Vagina (tissue), 2 donors: ENCODE results near the gene LRMDA. TPM values are rescaled to one million over a fixed set of nuclear protein-coding genes. Genes with fewer than 3 reads are reported as not detected.

Experiments used
- DNase-seq, 2 donors: peaks; one replicate each; pipeline ENCODE4 v3.0.0-alpha.2; 2017; ENCODE audit errors: extremely low spot score in 2 of 2
- H3K27ac ChIP-seq: fragments of 200-600 bp; sonication (generic); one replicate; pipeline ENCODE4 v1.5.1; 2019
- H3K27me3 ChIP-seq: fragments of 200-600 bp; sonication (generic); one replicate; pipeline ENCODE4 v1.5.1; 2019
- H3K36me3 ChIP-seq, 2 donors: fragments of 200-600 bp; sonication (generic); one replicate each; pipeline ENCODE4 v1.5.1; 2017 to 2019
- H3K4me1 ChIP-seq: fragments of 200-600 bp; sonication (generic); one replicate; pipeline ENCODE4 v1.5.1; 2019
- H3K4me3 ChIP-seq, 2 donors: fragments of 200-600 bp; sonication (generic); 1 replicate in 1 of 2; 2 replicates in 1 of 2; pipeline ENCODE4 v1.5.1; 2016 to 2019
- H3K9me3 ChIP-seq: fragments of 200-600 bp; sonication (generic); one replicate; pipeline ENCODE4 v1.5.1; 2019
- POLR2A ChIP-seq, 2 donors: fragments of 450-650 bp; IDR thresholded peaks; one replicate each; pipeline ENCODE4 v1.6.1; 2017; ENCODE audit warnings: antibody characterized with exemption in 2 of 2, mild to moderate bottlenecking in 2 of 2, moderate library complexity in 2 of 2
- POLR2AphosphoS5 ChIP-seq, 2 donors: sonication (generic); formaldehyde crosslinking; IDR thresholded peaks; one replicate each; pipeline ENCODE4 v1.9.0; 2017; ENCODE audit warnings: antibody characterized with exemption in 2 of 2, mild to moderate bottlenecking in 2 of 2, low read depth in 1 of 2; ENCODE audit not compliant: insufficient read depth in 1 of 2
- intact Hi-C: fragments of 100-400 bp; cut with DNase I; formaldehyde crosslinking; loops from one replicate; pipeline ENCODE4 v1.15.1; 2023
- total RNA-seq: library from RNA; depleted of rRNA; stranded (reverse); fragments of >200 nt; gene quantifications from one replicate; pipeline ENCODE4 v1.2.3, GENCODE V29; 2016
- TF ChIP-seq, protein P1 (sequence below), 3 experiments: fragments of 450-650 bp in 2 of 3; fragments of 200-600 bp in 1 of 3; sonication (generic) in 1 of 3; IDR thresholded peaks; one replicate each; pipeline ENCODE4 v1.5.1; 2017 to 2019; ENCODE audit warnings: antibody characterized with exemption in 3 of 3, mild to moderate bottlenecking in 2 of 3, moderate library complexity in 2 of 3

LRMDA gene
- total RNA-seq, 1 donor from 2014 or later: 22.6 TPM

- no peaks in the 10 kb centered on the region for H3K36me3 ChIP-seq
- H3K27me3 ChIP-seq: no peaks in the 10 kb centered on the region
- H3K4me1 ChIP-seq: no peaks in the 10 kb centered on the region
- H3K27ac ChIP-seq: no peak overlapping the region
- no peak for DNase-seq
- TF ChIP-seq, protein P1, sequence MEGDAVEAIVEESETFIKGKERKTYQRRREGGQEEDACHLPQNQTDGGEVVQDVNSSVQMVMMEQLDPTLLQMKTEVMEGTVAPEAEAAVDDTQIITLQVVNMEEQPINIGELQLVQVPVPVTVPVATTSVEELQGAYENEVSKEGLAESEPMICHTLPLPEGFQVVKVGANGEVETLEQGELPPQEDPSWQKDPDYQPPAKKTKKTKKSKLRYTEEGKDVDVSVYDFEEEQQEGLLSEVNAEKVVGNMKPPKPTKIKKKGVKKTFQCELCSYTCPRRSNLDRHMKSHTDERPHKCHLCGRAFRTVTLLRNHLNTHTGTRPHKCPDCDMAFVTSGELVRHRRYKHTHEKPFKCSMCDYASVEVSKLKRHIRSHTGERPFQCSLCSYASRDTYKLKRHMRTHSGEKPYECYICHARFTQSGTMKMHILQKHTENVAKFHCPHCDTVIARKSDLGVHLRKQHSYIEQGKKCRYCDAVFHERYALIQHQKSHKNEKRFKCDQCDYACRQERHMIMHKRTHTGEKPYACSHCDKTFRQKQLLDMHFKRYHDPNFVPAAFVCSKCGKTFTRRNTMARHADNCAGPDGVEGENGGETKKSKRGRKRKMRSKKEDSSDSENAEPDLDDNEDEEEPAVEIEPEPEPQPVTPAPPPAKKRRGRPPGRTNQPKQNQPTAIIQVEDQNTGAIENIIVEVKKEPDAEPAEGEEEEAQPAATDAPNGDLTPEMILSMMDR (IDR thresholded peaks at IDR 0.05): no peak
- TF ChIP-seq POLR2A (IDR thresholded peaks at IDR 0.05): no peak
- no peak for TF ChIP-seq POLR2AphosphoS5 (IDR thresholded peaks at IDR 0.05; ENCODE audit: insufficient read depth in 1 of 2, low read depth in 1 of 2)
- H3K9me3 ChIP-seq: no peaks in the 10 kb centered on the region
- intact Hi-C loops: no loop called here
- no peak overlapping the region for H3K4me3 ChIP-seq
These were observed 775.5 kb downstream of the LRMDA start for GRCh38 chr10:76206797-76207352.

DNA sequence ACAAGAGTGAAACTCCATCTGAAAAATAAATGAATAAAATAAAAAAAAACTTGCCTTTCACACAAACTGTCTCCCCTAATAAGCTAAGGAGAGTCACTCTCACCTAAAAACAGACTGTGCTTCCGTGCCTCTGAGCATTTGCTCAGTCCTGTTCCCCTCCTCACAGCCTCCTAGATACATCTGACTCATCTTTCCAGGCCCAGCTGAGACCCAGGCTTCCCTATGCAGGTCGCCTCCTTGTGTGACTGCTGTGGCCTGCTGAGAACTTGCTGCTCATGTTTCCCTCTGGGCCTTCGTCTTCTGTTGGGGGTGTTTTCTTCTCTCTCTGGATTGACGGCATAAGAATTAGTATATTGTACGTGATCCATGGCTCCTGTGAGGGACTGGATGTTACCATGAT, 777.7 kb downstream of the LRMDA start:
- intact Hi-C loops: no loop called here
- no peak overlapping the region for H3K27ac ChIP-seq
- DNase-seq: no peak
- H3K36me3 ChIP-seq: no peaks in the 10 kb centered on the region
- no peak overlapping the region for H3K4me3 ChIP-seq
- no peaks in the 10 kb centered on the region for H3K4me1 ChIP-seq
- no peaks in the 10 kb centered on the region for H3K9me3 ChIP-seq
- H3K27me3 ChIP-seq: no peaks in the 10 kb centered on the region
- TF ChIP-seq, protein P1 (IDR thresholded peaks at IDR 0.05): no peak
- TF ChIP-seq POLR2A (IDR thresholded peaks at IDR 0.05) (no peak), POLR2AphosphoS5 (IDR thresholded peaks at IDR 0.05; ENCODE audit: insufficient read depth in 1 of 2, low read depth in 1 of 2) (no peak)

DNA sequence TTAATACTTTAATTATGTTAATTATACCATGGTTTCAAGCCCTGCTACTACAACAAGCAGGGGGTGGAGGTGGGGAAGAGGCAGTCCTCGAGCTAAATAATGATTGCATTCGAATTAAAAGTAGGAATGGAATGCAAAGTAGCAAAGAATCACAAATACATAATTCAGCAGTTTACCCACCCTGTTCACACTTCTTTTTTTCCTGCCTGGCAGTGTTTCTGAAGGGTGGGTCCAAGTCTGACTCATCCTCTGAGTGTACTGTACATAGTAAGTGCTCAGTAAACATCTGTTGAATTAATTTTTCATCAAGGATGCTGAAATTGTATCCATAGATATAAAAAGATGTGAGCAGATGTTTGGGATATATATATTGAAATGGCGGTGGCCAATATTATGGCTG, 778.8 kb downstream of the LRMDA start:
- TF ChIP-seq, protein P1 (IDR thresholded peaks at IDR 0.05): no peak
- TF ChIP-seq POLR2A (IDR thresholded peaks at IDR 0.05) (no peak), POLR2AphosphoS5 (IDR thresholded peaks at IDR 0.05; ENCODE audit: insufficient read depth in 1 of 2, low read depth in 1 of 2) (no peak)
- H3K27me3 ChIP-seq: no peaks in the 10 kb centered on the region
- H3K27ac ChIP-seq: no peak overlapping the region
- H3K36me3 ChIP-seq: no peaks in the 10 kb centered on the region
- H3K4me3 ChIP-seq: no peak overlapping the region
- H3K9me3 ChIP-seq: no peaks in the 10 kb centered on the region
- no peak for DNase-seq
- intact Hi-C loops: no loop called here
- H3K4me1 ChIP-seq: no peaks in the 10 kb centered on the region

GRCh38 chr10:76211691-76212090, 780.3 kb downstream of the LRMDA start:
- intact Hi-C loops: no loop called here
- H3K4me3 ChIP-seq: no peak overlapping the region
- no peak for TF ChIP-seq POLR2AphosphoS5 (IDR thresholded peaks at IDR 0.05; ENCODE audit: insufficient read depth in 1 of 2, low read depth in 1 of 2)
- TF ChIP-seq, protein P1 (IDR thresholded peaks at IDR 0.05): no peak
- TF ChIP-seq POLR2A (IDR thresholded peaks at IDR 0.05): no peak
- H3K4me1 ChIP-seq: no peaks in the 10 kb centered on the region
- H3K27me3 ChIP-seq: no peaks in the 10 kb centered on the region
- no peaks in the 10 kb centered on the region for H3K9me3 ChIP-seq
- H3K27ac ChIP-seq: no peak overlapping the region
- H3K36me3 ChIP-seq: no peaks in the 10 kb centered on the region
- DNase-seq: no peak

DNA sequence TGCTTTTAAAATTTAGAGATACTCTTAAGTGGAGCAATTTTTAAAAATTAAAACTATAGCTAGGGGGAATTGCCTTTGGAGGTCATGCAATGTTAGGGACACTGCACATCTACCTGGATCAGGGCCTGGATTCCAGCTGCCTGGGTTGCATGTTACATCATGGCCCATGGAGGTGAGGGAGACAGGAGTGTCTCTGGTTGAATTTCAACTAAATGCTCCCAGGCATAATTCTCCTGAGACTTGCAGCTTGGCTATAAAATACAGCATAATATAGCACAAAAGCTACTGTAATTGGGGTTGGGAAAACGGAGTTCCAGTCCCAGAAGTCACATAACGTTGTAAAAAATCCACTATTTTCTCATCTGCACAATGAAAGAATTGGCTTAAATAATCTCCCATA, 782.5 kb downstream of the LRMDA start:
- no peaks in the 10 kb centered on the region for H3K36me3 ChIP-seq
- DNase-seq: no peak
- no peaks in the 10 kb centered on the region for H3K4me1 ChIP-seq
- H3K27ac ChIP-seq: no peak overlapping the region
- intact Hi-C loops: no loop called here
- no peak overlapping the region for H3K4me3 ChIP-seq
- H3K27me3 ChIP-seq: no peaks in the 10 kb centered on the region
- TF ChIP-seq POLR2A (IDR thresholded peaks at IDR 0.05): no peak
- TF ChIP-seq, protein P1 (IDR thresholded peaks at IDR 0.05): no peak
- no peak for TF ChIP-seq POLR2AphosphoS5 (IDR thresholded peaks at IDR 0.05; ENCODE audit: insufficient read depth in 1 of 2, low read depth in 1 of 2)
- no peaks in the 10 kb centered on the region for H3K9me3 ChIP-seq
